ENCODE measurements around the gene BBOX1.

GRCh38 chr11:27061461-27061821, 20.8 kb downstream of the BBOX1 start:
- TF ChIP-seq POLR2A (IDR thresholded peaks at IDR 0.05; ENCODE audit: low read depth, low read length): no peak
- TF ChIP-seq POLR2AphosphoS5 (IDR thresholded peaks at IDR 0.05; ENCODE audit: low read depth, low read length): no peak
- no peak for TF ChIP-seq SPI1 (IDR thresholded peaks at IDR 0.05; ENCODE audit: low read depth, low read length)
- TF ChIP-seq TAF1 (IDR thresholded peaks at IDR 0.05; ENCODE audit: low read depth, low read length): no peak
- TF ChIP-seq POU2F2 (IDR thresholded peaks at IDR 0.05; ENCODE audit: low read depth, low read length): no peak
